Measurements from ENCODE around the gene CHAF1B.
"Not testable (repeated sequence)": the region's sequence is repeated elsewhere in the genome, so short reads cannot be mapped to it uniquely, and the experiment has no call there.

Gene CHAF1B

GRCh38 chr21:36385233-36386030 is at the start of gene CHAF1B:
CHAF1B (plus strand) TSS chr21:36385392; CDS start chr21:36386137, 745 bp downstream.
- Mint-ChIP-seq H3K27ac (peak within 1 kb of the TSS; percentile 71), H3K4me3 (peak within 1 kb of the TSS; percentile 85), H3K36me3 (ENCODE audit: low read depth) (peaks cover 19% of the 10 kb centered on the region), H3K27me3 (no peaks in the 10 kb centered on the region), H3K9me3 (no peaks in the 10 kb centered on the region), H3K4me1 (peaks cover 27% of the 10 kb centered on the region)
- DNase-seq (peak; percentile 87), ATAC-seq (peak; percentile 93)

DNA sequence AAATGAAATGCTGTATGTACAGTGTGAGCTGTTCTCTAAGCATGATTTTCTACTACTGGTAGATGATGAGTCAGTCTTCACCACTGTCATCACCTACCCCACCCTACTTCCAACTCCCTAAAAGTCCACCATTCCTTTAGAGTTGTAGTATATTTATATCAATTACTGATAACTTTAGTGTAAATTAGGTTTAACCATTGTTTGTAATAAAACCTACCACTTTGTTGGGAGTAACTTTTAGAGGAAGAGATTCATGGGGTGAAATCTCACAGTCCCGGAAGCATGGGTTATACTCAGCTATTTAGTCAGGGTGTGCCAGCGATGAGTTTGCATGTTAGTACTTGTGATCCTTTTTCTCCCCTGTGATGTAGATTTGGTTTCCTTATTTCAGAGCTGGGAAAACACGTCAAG is 48.1 kb upstream of the CHAF1B start:
- Mint-ChIP-seq H3K36me3 (ENCODE audit: low read depth) (peaks cover 31% of the 10 kb centered on the region), H3K4me3 (no peak overlapping the region), H3K4me1 (peaks cover 8% of the 10 kb centered on the region), H3K27me3 (no peaks in the 10 kb centered on the region), H3K27ac (no peak overlapping the region), H3K9me3 (no peaks in the 10 kb centered on the region)
- ATAC-seq, result no peak
- DNase-seq, result no peak

DNA sequence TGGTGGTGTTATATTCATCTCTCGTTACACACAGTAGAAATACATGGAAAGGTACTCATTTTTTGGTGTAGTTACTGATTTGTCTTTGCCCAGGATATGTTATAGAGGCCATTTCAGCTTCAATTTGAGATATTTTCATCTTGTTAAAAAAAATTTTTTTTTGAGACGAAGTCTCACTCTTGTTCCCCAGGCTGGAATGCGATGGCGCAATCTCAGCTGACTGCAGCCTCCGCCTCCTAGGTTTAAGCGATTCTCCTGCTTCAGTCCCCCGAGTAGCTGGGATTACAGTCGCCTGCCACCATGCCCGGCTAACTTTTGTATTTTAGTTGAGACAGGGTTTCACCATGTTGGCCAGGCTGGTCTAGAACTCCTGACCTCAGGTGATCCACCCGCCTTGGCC is 46.2 kb upstream of the CHAF1B start:
- peaks cover 31% of the 10 kb centered on the region for H3K36me3 Mint-ChIP-seq (ENCODE audit: low read depth)
- no peaks in the 10 kb centered on the region for H3K9me3 Mint-ChIP-seq
- no peaks in the 10 kb centered on the region for H3K27me3 Mint-ChIP-seq
- ATAC-seq (no peak), DNase-seq (no peak)
- peaks cover 6% of the 10 kb centered on the region for H3K4me1 Mint-ChIP-seq
- no peak overlapping the region for H3K27ac Mint-ChIP-seq
- no peak overlapping the region for H3K4me3 Mint-ChIP-seq

GRCh38 chr21:36342581-36342980 is 42.6 kb upstream of the CHAF1B start:
- H3K9me3 Mint-ChIP-seq, DNase-seq, H3K4me1 Mint-ChIP-seq, H3K27ac Mint-ChIP-seq, H3K27me3 Mint-ChIP-seq, H3K4me3 Mint-ChIP-seq, ATAC-seq: not testable (repeated sequence)
- peaks cover 26% of the 10 kb centered on the region for H3K36me3 Mint-ChIP-seq (ENCODE audit: low read depth)

GRCh38 chr21:36344931-36345330 is 40.3 kb upstream of the CHAF1B start:
- Mint-ChIP-seq H3K9me3 (no peaks in the 10 kb centered on the region), H3K27me3 (no peaks in the 10 kb centered on the region), H3K27ac (no peak overlapping the region), H3K4me3 (no peak overlapping the region), H3K4me1 (peaks cover 2% of the 10 kb centered on the region), H3K36me3 (ENCODE audit: low read depth) (peaks cover 22% of the 10 kb centered on the region)
- DNase-seq (no peak), ATAC-seq (no peak)

GRCh38 chr21:36347278-36347961 is 37.8 kb upstream of the CHAF1B start:
- H3K36me3 Mint-ChIP-seq (ENCODE audit: low read depth), result peaks cover 25% of the 10 kb centered on the region
- ATAC-seq, result no peak

DNA sequence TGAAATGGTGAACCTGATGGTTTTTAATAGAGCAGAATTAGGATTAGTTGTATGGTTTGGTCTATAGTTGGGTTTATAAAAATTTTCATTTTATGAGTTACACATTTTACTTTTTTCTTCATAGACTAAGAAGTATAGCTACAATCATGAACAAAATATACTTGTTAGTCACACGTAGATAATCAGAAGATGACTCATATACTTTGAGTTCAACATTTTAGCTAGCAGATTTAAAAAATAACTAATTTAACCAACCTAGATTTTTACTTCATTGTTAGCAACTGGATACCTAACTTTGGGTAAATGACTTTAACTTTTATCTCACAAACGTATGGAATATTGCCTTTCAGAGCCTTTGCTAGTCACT is 37.2 kb upstream of the CHAF1B start:
- no peak overlapping the region for H3K27ac Mint-ChIP-seq
- no peaks in the 10 kb centered on the region for H3K9me3 Mint-ChIP-seq
- H3K4me3 Mint-ChIP-seq, result no peak overlapping the region
- ATAC-seq (no peak), DNase-seq (no peak)
- H3K27me3 Mint-ChIP-seq, result no peaks in the 10 kb centered on the region
- peaks cover 28% of the 10 kb centered on the region for H3K36me3 Mint-ChIP-seq (ENCODE audit: low read depth)
- H3K4me1 Mint-ChIP-seq, result peaks cover 2% of the 10 kb centered on the region

More at GRCh38 chr21:36347278-36347961, 37.8 kb upstream of the CHAF1B start:
- Mint-ChIP-seq H3K27me3 (no peaks in the 10 kb centered on the region), H3K27ac (no peak overlapping the region), H3K9me3 (no peaks in the 10 kb centered on the region), H3K4me1 (peaks cover 2% of the 10 kb centered on the region), H3K4me3 (no peak overlapping the region)
- no peak for DNase-seq

- H3K36me3 Mint-ChIP-seq (ENCODE audit: low read depth), result peaks cover 29% of the 10 kb centered on the region
- DNase-seq (no peak), ATAC-seq (no peak)
- no peaks in the 10 kb centered on the region for H3K27me3 Mint-ChIP-seq
- H3K4me1 Mint-ChIP-seq, result peaks cover 5% of the 10 kb centered on the region
- H3K4me3 Mint-ChIP-seq, result no peak overlapping the region
- no peaks in the 10 kb centered on the region for H3K9me3 Mint-ChIP-seq
- no peak overlapping the region for H3K27ac Mint-ChIP-seq
Measured at GRCh38 chr21:36349315-36349714, 35.9 kb upstream of the CHAF1B start.

DNA sequence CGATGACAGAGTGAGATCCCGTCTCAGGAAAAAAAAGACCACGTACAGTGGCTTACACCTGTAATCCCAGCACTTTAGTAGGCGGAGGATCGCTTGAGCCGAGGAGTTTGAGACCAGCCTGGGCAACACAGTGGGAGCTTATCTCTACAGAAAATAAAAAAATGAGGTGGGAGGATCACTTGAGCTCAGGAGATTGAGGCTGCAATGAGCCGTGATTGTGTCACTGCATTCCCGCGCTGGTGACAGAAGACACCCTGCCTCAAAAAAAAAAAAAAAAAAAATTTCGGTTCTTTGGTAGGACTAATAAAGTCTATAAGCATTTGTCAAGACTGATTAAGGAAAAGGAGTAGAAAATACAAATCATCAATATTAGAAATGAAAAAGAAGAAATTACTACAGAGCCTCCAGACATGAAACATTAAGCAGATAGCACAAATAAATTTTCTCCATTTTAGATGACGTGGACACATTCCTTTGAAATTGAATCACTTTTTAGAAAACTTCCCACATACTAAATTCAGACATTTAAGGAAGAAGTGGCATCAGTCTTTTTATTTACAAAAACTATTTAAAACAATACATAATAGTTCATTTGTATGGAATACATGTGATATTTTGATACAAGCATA is 34.8 kb upstream of the CHAF1B start:
- Mint-ChIP-seq H3K36me3 (ENCODE audit: low read depth) (peaks cover 29% of the 10 kb centered on the region), H3K4me1 (peaks cover 7% of the 10 kb centered on the region), H3K27me3 (no peaks in the 10 kb centered on the region), H3K27ac (no peak overlapping the region), H3K4me3 (no peak overlapping the region), H3K9me3 (no peaks in the 10 kb centered on the region)
- ATAC-seq (no peak), DNase-seq (no peak)

DNA sequence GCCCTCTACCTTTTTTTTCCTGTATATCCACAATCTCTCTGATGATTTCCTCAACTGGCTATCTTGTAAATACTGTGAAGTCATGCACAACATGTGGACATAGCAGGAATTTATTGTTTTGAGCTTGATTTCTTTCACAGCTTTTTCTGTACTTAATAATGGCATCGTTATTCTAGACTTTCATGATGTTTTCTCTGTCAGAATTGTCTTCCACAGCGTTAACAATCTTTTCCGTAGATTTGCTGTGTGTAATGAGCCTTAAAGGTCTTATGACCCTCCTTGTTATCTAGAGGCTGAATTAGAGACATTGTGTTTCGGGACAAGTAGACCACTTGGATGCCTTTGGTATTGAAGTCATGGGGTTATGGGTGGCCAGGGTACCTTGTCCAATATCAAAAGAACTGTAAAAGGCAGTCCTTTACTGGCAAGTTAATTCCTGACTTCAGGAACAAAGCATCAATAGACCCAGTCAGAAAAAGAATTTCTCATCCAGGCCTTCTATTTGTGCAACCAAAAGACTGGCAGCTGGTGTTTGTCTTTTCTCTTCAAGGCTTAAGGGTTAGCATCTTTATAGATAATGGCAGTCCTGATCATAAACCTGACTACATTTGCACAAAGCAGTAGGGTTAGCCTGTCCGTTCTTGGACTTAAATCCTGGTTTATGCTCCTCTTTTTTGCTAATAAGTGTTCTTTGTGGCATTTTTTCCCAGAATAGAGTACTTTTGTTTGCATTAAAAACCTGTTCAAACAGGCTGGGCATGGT is 30.1 kb upstream of the CHAF1B start:
- Mint-ChIP-seq H3K9me3 (no peaks in the 10 kb centered on the region), H3K4me3 (no peak overlapping the region), H3K27ac (no peak overlapping the region), H3K36me3 (ENCODE audit: low read depth) (peaks cover 22% of the 10 kb centered on the region), H3K4me1 (peaks cover 4% of the 10 kb centered on the region), H3K27me3 (no peaks in the 10 kb centered on the region)
- ATAC-seq, result no peak
- no peak for DNase-seq

GRCh38 chr21:36355868-36356267 is 29.3 kb upstream of the CHAF1B start:
- H3K4me1 Mint-ChIP-seq, result peaks cover 4% of the 10 kb centered on the region
- no peaks in the 10 kb centered on the region for H3K9me3 Mint-ChIP-seq
- ATAC-seq (no peak), DNase-seq (no peak)
- peaks cover 25% of the 10 kb centered on the region for H3K36me3 Mint-ChIP-seq (ENCODE audit: low read depth)
- H3K27ac Mint-ChIP-seq, result no peak overlapping the region
- no peak overlapping the region for H3K4me3 Mint-ChIP-seq
- no peaks in the 10 kb centered on the region for H3K27me3 Mint-ChIP-seq

DNA sequence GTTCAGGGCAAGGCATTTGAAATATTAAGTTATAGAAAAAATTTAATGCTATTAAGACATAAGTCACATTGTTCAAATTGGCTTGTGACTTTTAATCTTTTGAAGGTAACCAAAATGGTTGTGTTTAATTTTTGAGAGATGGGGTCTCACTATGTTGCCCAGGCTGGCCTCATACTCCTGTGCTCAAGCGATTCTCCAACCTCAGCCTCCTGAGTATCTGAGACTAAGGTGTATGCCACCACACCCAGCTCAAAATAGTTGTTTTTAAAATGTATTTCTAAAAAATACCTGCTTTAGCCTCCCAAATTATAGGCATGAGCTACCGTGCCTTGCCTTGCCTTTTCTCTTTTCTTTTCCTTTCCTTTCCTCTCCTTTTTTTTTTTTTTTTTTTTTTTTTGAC is 26.0 kb upstream of the CHAF1B start:
- H3K27ac Mint-ChIP-seq, result no peak overlapping the region
- no peaks in the 10 kb centered on the region for H3K9me3 Mint-ChIP-seq
- peaks cover 2% of the 10 kb centered on the region for H3K4me1 Mint-ChIP-seq

DNA sequence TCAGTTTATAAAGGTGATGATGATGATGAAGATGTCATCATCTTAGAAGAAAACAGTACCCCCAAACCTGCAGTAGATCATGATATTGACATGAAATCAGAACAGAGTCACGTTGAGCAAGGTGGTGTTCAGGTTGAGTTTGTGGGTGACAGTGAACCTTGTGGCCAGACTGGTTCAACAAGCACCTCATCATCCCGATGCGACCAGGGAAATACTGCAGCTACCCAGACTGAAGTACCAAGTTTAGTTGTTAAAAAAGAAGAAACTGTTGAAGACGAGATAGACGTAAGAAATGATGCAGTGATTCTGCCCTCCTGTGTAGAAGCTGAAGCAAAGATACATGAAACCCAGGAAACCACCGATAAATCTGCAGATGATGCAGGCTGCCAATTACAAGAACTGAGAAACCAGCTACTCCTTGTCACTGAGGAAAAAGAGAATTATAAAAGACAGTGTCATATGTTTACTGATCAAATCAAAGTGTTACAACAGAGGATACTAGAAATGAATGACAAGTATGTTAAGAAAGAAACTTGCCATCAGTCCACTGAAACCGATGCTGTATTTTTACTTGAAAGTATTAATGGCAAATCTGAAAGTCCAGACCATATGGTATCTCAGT is 16.0 kb upstream of the CHAF1B start:
- H3K9me3 Mint-ChIP-seq, result no peaks in the 10 kb centered on the region
- ATAC-seq (no peak), DNase-seq (no peak)
- peaks cover 57% of the 10 kb centered on the region for H3K36me3 Mint-ChIP-seq (ENCODE audit: low read depth)
- H3K27me3 Mint-ChIP-seq, result no peaks in the 10 kb centered on the region
- H3K4me3 Mint-ChIP-seq, result no peak overlapping the region
- no peak overlapping the region for H3K27ac Mint-ChIP-seq
- H3K4me1 Mint-ChIP-seq, result no peaks in the 10 kb centered on the region

More for the DNA sequence above, 26.0 kb upstream of the CHAF1B start:
- DNase-seq (no peak), ATAC-seq (no peak)
- Mint-ChIP-seq H3K36me3 (ENCODE audit: low read depth) (peaks cover 34% of the 10 kb centered on the region), H3K27me3 (no peaks in the 10 kb centered on the region), H3K4me3 (no peak overlapping the region)

DNA sequence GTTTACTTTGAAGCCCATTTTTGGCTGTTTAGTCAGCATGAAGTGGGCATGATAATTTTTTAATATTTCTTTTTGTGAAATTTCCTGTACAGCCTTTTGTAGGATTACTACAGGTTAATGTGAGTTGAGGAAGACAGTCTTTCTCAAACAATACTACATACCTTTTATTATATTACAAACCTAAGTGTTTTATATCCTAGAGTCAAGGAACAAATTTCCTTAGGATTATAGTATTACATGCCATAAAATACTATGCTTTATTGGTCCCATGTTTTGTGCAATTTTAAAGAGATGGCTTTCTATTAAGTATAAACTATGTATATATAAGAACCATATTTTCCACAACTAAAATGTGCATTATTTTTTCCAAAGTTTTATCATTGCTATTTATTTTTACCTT is 9.2 kb upstream of the CHAF1B start:
- Mint-ChIP-seq H3K4me3 (no peak overlapping the region), H3K27ac (no peak overlapping the region)

More for the DNA sequence above, 9.2 kb upstream of the CHAF1B start:
- Mint-ChIP-seq H3K36me3 (ENCODE audit: low read depth) (peaks cover 20% of the 10 kb centered on the region), H3K9me3 (no peaks in the 10 kb centered on the region), H3K27me3 (no peaks in the 10 kb centered on the region), H3K4me1 (no peaks in the 10 kb centered on the region)
- no peak for ATAC-seq
- no peak for DNase-seq
